GM12878 (cell line): ENCODE data around the gene ESYT2. TPM values are rescaled to one million over a fixed set of nuclear protein-coding genes. Genes with fewer than 3 reads are reported as not detected.

Experiments
- ATAC-seq: fragments of 200-7000 bp; cut with Tn5 transposase; 3 replicates; pipeline ENCODE4 v1.9.1; 2020; ENCODE audit warnings: mild to moderate bottlenecking, moderate library complexity
- BruUV-seq: library from RNA; stranded (reverse); fragments of 400-500 nt; replicated peaks from 2 replicates; lab custom pipeline; 2021; lab: Mats Ljungman, UMichigan
- CTCF ChIA-PET: fragments of 300-600 bp; sonication (Branson Sonifier 250); formaldehyde crosslinking; extraction: SDS; loops from one replicate; lab custom pipeline; 2021; ENCODE audit warnings: inconsistent platforms; lab: Yijun Ruan, JAX
- POLR2A ChIA-PET: fragments of 350-600 bp; formaldehyde crosslinking; extraction: SDS; loops from one replicate; lab custom pipeline; 2021; ENCODE audit warnings: inconsistent platforms; lab: Charles Lee
- RAD21 ChIA-PET: fragments of 300-600 bp; sonication (Branson Sonifier 250); formaldehyde crosslinking; loops from one replicate; lab custom pipeline; 2023; ENCODE audit warnings: antibody characterized with exemption; ENCODE audit not compliant: unreplicated experiment; lab: Charles Lee
- SMC1A ChIA-PET: fragments of 300-600 bp; sonication (Branson Sonifier 250); formaldehyde crosslinking; loops from one replicate; lab custom pipeline; 2023; ENCODE audit not compliant: unreplicated experiment, uncharacterized antibody; lab: Charles Lee
- DNase-seq: peaks from one replicate; pipeline ENCODE4 v3.0.0-alpha.2; 2011; ENCODE audit warnings: low read depth, low spot score
- FAIRE-seq: peaks from 3 replicates; lab custom pipeline; 2011; peaks lifted over from hg19 to GRCh38; lab: Jason Lieb, UNC
- H2AFZ ChIP-seq: 2 replicates; pipeline ENCODE4 v1.6.0; 2011; ENCODE audit warnings: low read depth, low read length, control low read depth; ENCODE audit not compliant: control insufficient read depth
- H3K27ac ChIP-seq: 2 replicates; pipeline ENCODE4 v1.5.1; 2011; ENCODE audit warnings: control low read depth; ENCODE audit not compliant: control insufficient read depth, insufficient read depth
- H3K27me3 ChIP-seq, 2 experiments: replicated peaks in 1 of 2; 2 replicates each; pipeline versions ENCODE4 v1.6.0 to v1.6.1; 2011; ENCODE audit warnings: low read length in 1 of 2; ENCODE audit not compliant: control insufficient read depth in 2 of 2, insufficient read depth in 2 of 2
- H3K36me3 ChIP-seq, 2 experiments: 2 replicates each; pipeline ENCODE4 v1.5.1; 2011; ENCODE audit warnings: low read length in 1 of 2; ENCODE audit not compliant: control insufficient read depth in 2 of 2, insufficient read depth in 2 of 2
- H3K4me1 ChIP-seq: 2 replicates; pipeline ENCODE4 v1.6.1; 2011; ENCODE audit warnings: mild to moderate bottlenecking, low read length, moderate library complexity, mixed read lengths; ENCODE audit not compliant: control insufficient read depth, insufficient read depth
- H3K4me2 ChIP-seq: 2 replicates; pipeline ENCODE4 v1.6.0; 2011; ENCODE audit warnings: control low read depth; ENCODE audit not compliant: control insufficient read depth, insufficient read depth
- H3K4me3 ChIP-seq: fragments of 200-600 bp; sonication (generic); 2 replicates; pipeline ENCODE4 v1.5.1; 2016
- H3K79me2 ChIP-seq: 2 replicates; pipeline ENCODE4 v1.6.0; 2011; ENCODE audit warnings: low read length; ENCODE audit not compliant: control insufficient read depth, insufficient read depth
- H3K9ac ChIP-seq: 2 replicates; pipeline ENCODE4 v1.8.0; 2011; ENCODE audit warnings: low read length, control low read depth, mixed read lengths; ENCODE audit not compliant: control insufficient read depth, insufficient read depth
- H3K9me3 ChIP-seq: replicated peaks from 3 replicates; pipeline ENCODE4 v1.5.1; 2011; ENCODE audit warnings: mild to moderate bottlenecking, low read length; ENCODE audit not compliant: control insufficient read depth, insufficient read depth
- H4K20me1 ChIP-seq: 2 replicates; pipeline ENCODE4 v1.6.0; 2011; ENCODE audit not compliant: control insufficient read depth, insufficient read depth
- ATF2 ChIP-seq: IDR thresholded peaks from 2 replicates; pipeline ENCODE4 v1.6.1; 2012; ENCODE audit warnings: low read length, inconsistent platforms
- BCL3 ChIP-seq: IDR thresholded peaks from 2 replicates; pipeline ENCODE4 v1.6.1; 2011; ENCODE audit warnings: borderline replicate concordance, low read depth, mild to moderate bottlenecking, moderate library complexity, low read length; ENCODE audit not compliant: insufficient read depth, poor library complexity, severe bottlenecking
- CREM ChIP-seq: IDR thresholded peaks from 2 replicates; pipeline ENCODE4 v1.6.1; 2014; ENCODE audit warnings: antibody characterized with exemption, low read depth
- ESRRA ChIP-seq: IDR thresholded peaks from 2 replicates; pipeline ENCODE4 v1.6.1; 2012; ENCODE audit warnings: mild to moderate bottlenecking, low read length, improper control_type of control experiment
- IKZF1 ChIP-seq: fragments of 450-650 bp; conservative IDR thresholded peaks from 2 replicates; pipeline ENCODE4 v1.6.1; 2017; ENCODE audit warnings: antibody characterized with exemption, mild to moderate bottlenecking
- IRF5 ChIP-seq: fragments of 450-650 bp; IDR thresholded peaks from 2 replicates; pipeline ENCODE4 v1.6.1; 2017; ENCODE audit warnings: borderline replicate concordance
- LARP7 ChIP-seq: fragments of 450-650 bp; IDR thresholded peaks from 2 replicates; pipeline ENCODE4 v1.6.1; 2017; ENCODE audit warnings: mild to moderate bottlenecking
- MYB ChIP-seq: fragments of 150-350 bp; IDR thresholded peaks from 2 replicates; pipeline ENCODE4 v1.6.1; 2014; ENCODE audit warnings: mild to moderate bottlenecking, low read depth, low read length, borderline replicate concordance
- POLR2AphosphoS5 ChIP-seq: IDR thresholded peaks from 2 replicates; pipeline ENCODE4 v1.6.1; 2011; ENCODE audit warnings: mild to moderate bottlenecking, low read length, inconsistent platforms
- SMAD5 ChIP-seq: IDR thresholded peaks from 2 replicates; pipeline ENCODE4 v1.6.1; 2016; ENCODE audit warnings: antibody characterized with exemption, low read depth
- STAT3 ChIP-seq: IDR thresholded peaks from 2 replicates; pipeline ENCODE4 v1.6.1; 2011; ENCODE audit warnings: low read depth, low read length, improper control_type of control experiment
- SUPT20H ChIP-seq: IDR thresholded peaks from 2 replicates; pipeline ENCODE4 v1.6.1; 2011; ENCODE audit warnings: low read depth, mild to moderate bottlenecking, low read length, moderate library complexity, borderline replicate concordance; ENCODE audit not compliant: control insufficient read depth
- TCF12 ChIP-seq: IDR thresholded peaks from 2 replicates; pipeline ENCODE4 v1.6.1; 2011; ENCODE audit warnings: low read depth, mild to moderate bottlenecking, low read length
- WGBS: methylation state at CpG from one replicate; pipeline ENCODE4 v1.1.6; 2016; ENCODE audit warnings: low lambda C conversion rate; ENCODE audit not compliant: insufficient replicate concordance, insufficient coverage; ENCODE audit errors: missing lambda C conversion rate; 5-methylcytosine and 5-hydroxymethylcytosine counted together
- in situ Hi-C: fragments of 300-500 bp; cut with MboI; formaldehyde crosslinking; loops from 9 replicates; pipeline ENCODE4 v1.14.3; 2018; ENCODE audit warnings: mixed read lengths
- intact Hi-C: fragments of 100-400 bp; cut with micrococcal nuclease; formaldehyde crosslinking; loops from one replicate; pipeline ENCODE4 v1.14.2; 2022; ENCODE audit not compliant: unreplicated experiment
- polyA plus RNA-seq, 11 experiments: library from polyadenylated mRNA; depleted of rRNA in 4 of 11; unstranded in 6 of 11; stranded (reverse) in 5 of 11; fragments of >200 nt; fragmentation: Nextera tagmentation in 4 of 11; fragmentation: Illumina TruSeq in 1 of 11; extraction: Ambion mirVana in 4 of 11; extraction: Trizol in 1 of 11; gene quantifications; 1 replicate in 1 of 11; 2 replicates in 10 of 11; pipeline versions ENCODE4 v1.2.1 to v1.2.3, GENCODE V29; 2011 to 2016; ENCODE audit warnings: inconsistent platforms in 2 of 11, missing spikeins in 2 of 11, low read depth in 1 of 11
- total RNA-seq, 4 experiments: library from RNA; depleted of rRNA in 3 of 4; stranded (reverse); fragments of >200 nt in 3 of 4; fragmentation: Illumina TruSeq in 1 of 4; extraction: Trizol in 1 of 4; gene quantifications; 2 replicates each; pipeline versions ENCODE4 v1.2.1 to v1.2.3, GENCODE V29; 2013 to 2021

The ESYT2 gene
- total and polyA plus RNA-seq, 10 of the 15 experiments (the other 5 are each of a cell fraction or from before 2014, with no cell fraction given): 1.9 to 44.6 (median 21.4) TPM

- no peak overlapping the region for H3K4me3 ChIP-seq
- in situ Hi-C loops: no loop called here
- H3K4me1 ChIP-seq: no peaks in the 10 kb centered on the region
- intact Hi-C loops: no loop called here
- TF ChIP-seq IRF5 (no peak), STAT3 (no peak), SUPT20H (no peak), IKZF1 (no peak), ESRRA (no peak), POLR2AphosphoS5 (no peak), ATF2 (no peak), TCF12 (no peak), SMAD5 (no peak), BCL3 (no peak), LARP7 (no peak), CREM (no peak), MYB (no peak)
- SMC1A ChIA-PET: no interaction called here
- CTCF ChIA-PET: no interaction called here
- H3K9me3 ChIP-seq: no peaks in the 10 kb centered on the region
- no peaks in the 10 kb centered on the region for H3K27me3 ChIP-seq
- RAD21 ChIA-PET: no interaction called here
- no peak for DNase-seq
- no peaks in the 10 kb centered on the region for H3K79me2 ChIP-seq
- FAIRE-seq: no peak
- H3K9ac ChIP-seq: no peak overlapping the region
- POLR2A ChIA-PET: no interaction called here
- H3K27ac ChIP-seq: no peak overlapping the region
- H3K4me2 ChIP-seq: no peak overlapping the region
- no peak for ATAC-seq
- no TSS peak for BruUV-seq
- H2AFZ ChIP-seq: no peak overlapping the region
- peaks cover 3 to 6% of the 10 kb centered on the region in 2 experiments; a peak in 3 of 4 replicates for H3K36me3 ChIP-seq
- H4K20me1 ChIP-seq: no peaks in the 10 kb centered on the region
- WGBS: 95% methylated on average over 9 of the region's 9 CpGs
These were observed 82.4 kb downstream of the ESYT2 start for GRCh38 chr7:158746957-158747356.
